HG03196 (cell line): ENCODE data around the gene SDCCAG8.

Experiments
- ATAC-seq: cut with Tn5 transposase; IDR thresholded peaks from one replicate; pipeline ENCODE4 v1.9.1; 2021; ENCODE audit not compliant: unreplicated experiment

SDCCAG8 gene

DNA sequence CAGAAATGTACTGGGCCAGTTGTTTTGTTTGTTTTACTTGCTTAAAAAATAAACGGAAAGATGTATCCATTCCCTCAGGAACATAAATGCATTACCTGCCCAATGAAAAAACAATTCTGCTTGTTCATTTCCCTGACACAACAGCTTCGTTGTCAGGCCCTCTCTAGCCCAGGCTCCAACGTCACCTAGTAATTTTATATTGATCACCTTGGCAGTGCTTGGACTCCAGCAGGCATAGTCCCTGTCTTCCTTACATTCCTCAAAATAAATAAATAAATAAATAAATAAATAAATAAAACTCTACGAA lies 2.0 kb upstream of the SDCCAG8 start:
- ATAC-seq = no peak

GRCh38 chr1:243254233-243254926 lies 1.5 kb upstream of the SDCCAG8 start:
- ATAC-seq = peak; percentile 23

GRCh38 chr1:243254927-243255790 lies 682 bp upstream of the SDCCAG8 start, which contains the start of gene CEP170:
Gene CEP170, minus strand, starts transcription at chr1:243255281. Its CDS starts 30,001 bp downstream, at chr1:243225280.
- peak; percentile 57 for ATAC-seq

DNA sequence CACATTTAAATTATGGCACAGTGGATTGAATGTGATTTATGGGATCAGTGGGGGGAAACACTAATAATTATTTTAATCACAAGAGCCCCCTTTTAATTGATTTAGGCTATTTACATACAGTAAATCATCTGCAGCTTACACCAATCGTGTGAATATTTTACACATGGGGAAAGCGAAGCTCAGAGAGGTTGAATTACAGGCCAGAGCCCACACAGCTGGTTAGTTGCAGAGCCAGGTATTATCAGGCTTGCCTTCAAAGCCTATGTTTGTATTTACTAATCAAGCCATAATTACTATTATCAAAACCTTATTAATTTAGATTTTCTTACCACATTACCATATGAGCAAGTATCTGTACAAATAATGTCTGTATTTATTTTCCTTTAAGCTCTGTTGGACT lies 749 bp downstream of the SDCCAG8 start:
- no peak for ATAC-seq

GRCh38 chr1:243257189-243257588 lies 1.3 kb downstream of the SDCCAG8 start:
- ATAC-seq = no peak

DNA sequence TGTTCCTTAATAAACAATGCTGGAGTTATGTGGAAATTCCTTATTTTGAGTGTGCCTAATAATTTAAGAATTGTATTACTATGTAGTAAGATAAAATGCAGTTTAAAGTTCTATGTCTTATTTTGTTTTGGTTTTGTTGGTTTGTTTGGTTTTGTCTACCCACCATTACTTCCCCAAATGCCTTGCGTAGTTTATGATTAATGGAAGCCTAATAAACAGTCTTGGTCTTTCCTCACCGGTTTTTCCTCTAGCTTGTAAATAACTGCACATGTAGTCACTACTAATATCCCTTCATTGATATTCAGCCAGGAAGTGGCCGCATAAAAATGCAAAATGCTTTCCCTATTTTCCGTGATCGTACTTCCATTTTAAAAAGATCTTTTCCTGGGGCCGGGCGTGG lies 2.9 kb downstream of the SDCCAG8 start:
- ATAC-seq = no peak

DNA sequence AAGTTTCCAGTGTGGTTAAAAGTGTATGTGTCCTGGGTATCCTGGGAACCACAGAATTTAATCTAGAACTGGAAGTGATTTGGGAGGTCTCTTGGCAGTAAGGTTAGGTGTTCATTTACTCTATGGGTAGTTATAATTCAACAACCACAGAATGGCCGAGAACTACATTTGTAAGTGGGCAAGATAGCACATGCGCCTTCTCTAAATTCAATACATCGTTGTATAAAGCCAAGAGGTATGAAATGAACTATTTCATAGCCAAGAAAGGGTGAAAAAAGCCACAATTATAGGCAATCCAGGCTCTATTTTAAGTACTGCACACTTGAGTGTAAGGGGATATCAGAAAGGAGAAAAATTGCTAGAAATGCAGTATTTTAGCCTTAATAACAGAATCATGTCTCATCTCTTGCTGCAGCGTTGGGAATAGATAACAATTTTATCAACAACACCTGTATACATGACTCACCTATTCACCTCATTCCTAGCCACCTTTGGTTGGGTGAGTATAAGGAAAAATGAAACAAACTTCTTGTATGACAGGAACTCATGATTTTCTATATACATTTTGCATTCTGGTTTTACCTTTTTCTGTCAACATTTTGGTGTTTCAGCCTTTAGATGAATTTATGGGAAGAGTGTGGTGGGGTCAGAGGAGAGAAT lies 4.5 kb downstream of the SDCCAG8 start:
- no peak for ATAC-seq

GRCh38 chr1:243261390-243261789 lies 5.5 kb downstream of the SDCCAG8 start:
- ATAC-seq = no peak

DNA sequence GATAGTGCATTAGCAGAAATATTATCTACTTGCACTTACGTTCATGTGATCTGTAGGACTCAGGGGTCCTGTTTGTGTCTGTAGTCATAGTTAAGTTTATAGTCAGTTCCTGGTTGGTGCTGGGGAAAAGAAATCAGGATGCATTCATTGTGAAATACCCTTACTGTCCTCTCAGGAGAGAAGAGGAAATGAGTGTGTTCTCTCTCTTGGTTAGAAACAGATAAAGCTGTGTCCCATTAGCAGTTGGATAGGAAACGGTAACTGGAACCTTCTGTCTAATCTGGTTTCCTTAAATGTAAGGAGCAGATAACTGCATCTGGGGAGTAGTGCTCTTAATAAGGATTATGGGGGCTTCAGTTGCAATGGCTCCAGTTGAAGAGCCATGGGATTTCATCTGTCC lies 8.9 kb downstream of the SDCCAG8 start:
- no peak for ATAC-seq

DNA sequence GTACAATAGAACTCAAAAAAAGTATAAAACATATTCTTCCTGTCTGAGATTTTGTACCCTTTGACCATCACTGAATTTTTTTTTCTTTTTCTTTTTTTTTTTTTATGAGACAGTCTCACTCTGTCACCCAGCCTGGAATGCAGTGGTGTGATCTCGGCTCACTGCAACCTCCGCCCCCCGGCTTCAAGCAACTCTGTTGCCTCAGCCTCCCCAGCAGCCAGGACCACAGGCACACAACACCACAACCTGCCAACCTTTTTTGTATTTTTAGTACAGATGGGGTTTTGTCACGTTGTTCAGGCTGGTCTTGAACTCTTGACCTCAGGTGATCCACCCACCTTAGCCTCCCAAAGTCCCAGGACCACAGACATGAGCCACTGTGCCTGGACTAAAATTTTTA lies 10.4 kb downstream of the SDCCAG8 start:
- no peak for ATAC-seq

DNA sequence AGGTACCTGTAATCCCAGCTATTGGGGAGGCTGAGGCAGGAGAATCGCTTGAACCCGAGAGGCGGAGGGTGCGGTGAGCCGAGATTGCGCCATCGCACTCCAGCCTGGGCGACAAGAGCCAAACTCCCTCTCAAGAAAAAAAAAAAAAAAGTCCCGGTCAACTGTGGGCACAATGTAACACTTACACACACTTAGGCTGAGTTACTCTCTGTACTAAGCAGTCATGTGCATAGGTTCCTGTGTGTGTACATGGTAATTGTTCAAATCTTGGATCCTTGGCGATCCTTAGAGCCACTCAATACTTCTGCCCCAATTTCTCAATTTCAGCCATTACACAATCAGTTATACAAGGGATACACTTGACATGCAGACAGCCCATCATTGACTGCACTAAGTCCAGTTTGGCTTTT lies 11.6 kb downstream of the SDCCAG8 start:
- ATAC-seq = no peak

DNA sequence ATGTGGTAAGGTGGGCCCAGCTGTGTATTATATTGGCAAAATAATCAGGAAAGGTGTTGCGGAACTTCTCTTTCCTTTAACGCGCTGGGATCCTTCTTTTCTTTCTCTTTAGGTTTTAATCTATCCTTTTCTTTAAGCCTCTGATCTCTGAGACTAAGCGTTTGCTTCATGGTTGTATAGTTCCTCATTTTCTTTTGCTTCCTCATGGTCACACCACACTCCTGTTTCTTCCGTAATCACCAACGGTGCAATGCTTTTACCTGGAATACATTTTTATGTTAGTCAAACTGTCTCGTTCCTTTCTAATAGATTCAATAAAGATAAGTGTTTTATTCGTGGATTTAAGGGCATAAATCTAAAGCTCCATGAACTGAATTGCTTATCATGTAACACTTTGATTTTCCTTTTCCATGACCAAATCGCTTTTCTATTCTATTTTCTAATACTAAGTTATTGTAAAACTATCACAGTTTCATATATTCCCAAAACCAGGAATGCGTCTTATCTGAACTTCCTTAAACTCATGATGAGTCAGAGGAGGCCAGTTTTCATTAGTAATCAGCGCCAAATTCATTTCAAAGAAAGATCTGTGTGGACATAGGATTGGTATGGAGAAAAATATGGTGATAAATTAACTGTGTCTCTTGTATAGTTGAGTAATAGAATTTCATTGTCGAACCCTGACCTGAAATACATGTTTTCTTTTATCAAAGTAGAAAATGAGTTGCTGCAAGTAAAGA lies 12.2 kb downstream of the SDCCAG8 start:
- no peak for ATAC-seq

DNA sequence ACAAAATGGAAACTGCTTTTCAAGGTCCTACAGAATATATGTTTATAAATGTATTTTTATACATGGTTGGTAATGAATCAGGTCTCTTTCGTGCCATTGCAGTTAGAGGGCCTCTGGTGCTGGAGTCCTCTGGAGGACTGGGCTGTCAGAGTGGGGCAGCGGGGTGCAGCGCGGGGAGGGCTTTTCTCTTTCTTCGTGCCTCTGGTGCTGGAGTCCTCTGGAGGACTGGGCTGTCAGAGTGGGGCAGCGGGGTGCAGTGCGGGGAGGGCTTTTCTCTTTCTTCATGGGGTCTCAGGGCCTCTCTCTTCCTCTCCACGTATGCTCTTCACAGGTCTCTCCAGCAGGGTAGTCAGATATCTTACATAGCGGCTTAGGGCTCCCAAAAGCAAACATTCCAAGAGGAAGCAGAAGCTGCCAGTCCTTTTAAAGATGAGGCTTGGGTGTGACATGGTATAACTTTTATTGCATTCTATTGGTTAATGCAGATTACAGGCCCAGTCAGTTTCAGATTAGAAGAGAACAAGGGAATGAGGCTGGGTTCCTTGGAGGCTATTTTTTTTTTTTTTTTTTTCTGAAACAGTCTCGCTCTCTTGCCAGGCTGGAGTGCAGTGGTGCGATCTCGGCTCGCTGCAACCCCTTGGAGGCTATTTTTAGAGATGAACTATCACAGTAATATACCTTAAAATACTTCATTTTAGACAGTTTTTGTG lies 13.1 kb downstream of the SDCCAG8 start:
- ATAC-seq = no peak

GRCh38 chr1:243269461-243269801 lies 13.6 kb downstream of the SDCCAG8 start:
- peak; percentile 61 for ATAC-seq

GRCh38 chr1:243270097-243270864 lies 14.4 kb downstream of the SDCCAG8 start:
- ATAC-seq = no peak

DNA sequence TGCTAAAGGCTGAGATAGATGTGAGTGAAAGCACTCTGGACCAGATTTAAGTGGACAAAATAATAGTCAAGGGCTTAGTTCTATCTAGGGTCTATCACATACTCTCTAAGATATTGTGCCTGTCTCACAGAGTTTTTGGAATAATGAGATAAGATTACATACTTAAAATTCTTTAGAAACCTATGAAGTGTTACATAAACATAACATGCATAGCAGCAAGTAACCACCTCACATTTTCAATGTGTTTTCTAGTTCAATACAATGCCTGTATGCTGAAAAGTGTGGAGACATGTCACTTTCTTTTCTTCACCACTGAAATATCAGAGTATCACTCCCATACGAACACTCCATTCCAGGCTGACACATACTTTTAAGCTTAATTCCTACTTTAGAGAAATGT lies 16.2 kb downstream of the SDCCAG8 start:
- ATAC-seq = no peak

- ATAC-seq = no peak
Measured at GRCh38 chr1:243272401-243272800, 16.6 kb downstream of the SDCCAG8 start.

DNA sequence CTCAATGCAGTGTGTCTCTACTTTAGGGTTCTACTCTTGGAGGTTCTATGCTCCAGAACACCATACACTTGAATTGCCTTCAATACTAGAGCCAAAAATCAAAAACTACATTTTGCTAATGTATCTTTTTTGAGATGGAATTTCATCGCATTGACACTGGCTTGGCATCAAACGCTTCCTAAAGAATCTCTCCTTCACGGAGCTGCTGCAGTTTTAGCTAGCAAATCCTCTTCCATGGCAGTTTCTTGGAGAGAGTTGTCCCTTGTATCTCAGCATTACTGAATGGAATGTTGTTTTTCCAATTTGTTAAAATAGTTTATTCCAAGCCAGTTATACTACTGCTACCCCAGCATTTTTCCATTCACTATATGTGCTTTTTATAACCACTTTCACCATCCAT lies 17.7 kb downstream of the SDCCAG8 start:
- no peak for ATAC-seq

- no peak for ATAC-seq
Measured at GRCh38 chr1:243273945-243274344, 18.1 kb downstream of the SDCCAG8 start.

DNA sequence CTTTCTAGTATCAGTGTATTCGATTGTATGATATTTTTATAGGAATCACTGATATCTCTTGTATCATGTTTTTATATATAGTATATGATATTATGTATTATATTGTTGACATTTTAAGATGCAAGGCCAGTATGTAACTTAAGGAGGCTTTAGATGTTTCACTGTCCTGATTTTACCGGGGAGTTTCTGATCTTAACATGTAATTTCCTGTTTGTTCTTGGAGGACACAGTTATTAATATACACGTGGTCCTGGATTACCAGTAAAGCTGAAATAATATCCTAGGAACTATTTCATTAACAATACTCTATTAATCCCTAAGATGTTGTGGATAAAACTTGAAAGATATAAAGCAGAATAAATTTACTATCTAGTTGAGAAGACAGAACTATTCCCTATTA lies 19.5 kb downstream of the SDCCAG8 start:
- ATAC-seq = no peak
